Measurements from ENCODE around the gene CFAP68.
"Not testable (repeated sequence)": the region's sequence is repeated elsewhere in the genome, so short reads cannot be mapped to it uniquely, and the experiment has no call there.

Gene CFAP68

DNA sequence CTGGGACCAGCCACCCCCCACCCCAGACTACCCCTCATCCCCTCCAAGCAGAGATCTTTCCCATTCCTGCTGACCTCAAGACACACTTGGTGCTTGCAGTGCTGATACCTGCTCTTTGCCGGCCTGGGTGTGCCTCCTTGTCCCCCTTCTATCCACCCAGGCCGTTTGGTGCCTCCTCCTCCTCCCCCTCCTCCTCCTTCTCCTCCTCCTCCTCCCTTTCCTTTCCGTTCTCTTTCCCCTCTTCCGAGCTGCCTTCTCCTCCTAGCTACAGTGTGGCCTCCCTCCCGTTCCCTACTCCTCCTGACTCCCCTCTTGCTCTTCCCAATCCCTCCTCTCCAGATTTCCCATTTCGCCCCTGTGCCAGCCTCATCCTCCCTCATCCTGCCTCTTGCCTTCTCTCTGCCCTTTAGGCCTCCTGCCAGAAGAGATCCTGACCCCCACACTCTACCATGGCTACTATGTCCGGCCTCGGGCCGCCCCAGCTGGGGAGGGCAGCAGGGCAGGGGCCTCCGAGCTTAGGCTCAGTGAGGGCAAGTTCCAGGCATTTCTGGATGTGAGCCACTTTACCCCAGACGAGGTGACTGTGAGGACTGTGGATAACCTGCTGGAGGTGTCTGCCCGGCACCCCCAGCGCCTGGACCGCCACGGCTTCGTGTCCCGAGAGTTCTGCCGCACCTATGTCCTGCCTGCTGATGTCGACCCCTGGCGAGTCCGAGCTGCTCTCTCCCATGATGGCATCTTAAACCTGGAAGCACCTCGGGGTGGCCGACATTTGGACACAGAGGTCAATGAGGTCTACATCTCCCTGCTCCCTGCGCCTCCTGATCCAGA, 33.9 kb downstream of the CFAP68 start:
- in situ Hi-C loops (cut with MboI; ENCODE audit: low pct_unique_long_range_greater_than_20kb, low sequenced_read_pairs), result no loop called here
- DNase-seq, result no peak

GRCh38 chr11:111913997-111914396, 34.7 kb downstream of the CFAP68 start:
- no peak for DNase-seq
- in situ Hi-C loops (cut with MboI; ENCODE audit: low pct_unique_long_range_greater_than_20kb, low sequenced_read_pairs), result no loop called here

DNA sequence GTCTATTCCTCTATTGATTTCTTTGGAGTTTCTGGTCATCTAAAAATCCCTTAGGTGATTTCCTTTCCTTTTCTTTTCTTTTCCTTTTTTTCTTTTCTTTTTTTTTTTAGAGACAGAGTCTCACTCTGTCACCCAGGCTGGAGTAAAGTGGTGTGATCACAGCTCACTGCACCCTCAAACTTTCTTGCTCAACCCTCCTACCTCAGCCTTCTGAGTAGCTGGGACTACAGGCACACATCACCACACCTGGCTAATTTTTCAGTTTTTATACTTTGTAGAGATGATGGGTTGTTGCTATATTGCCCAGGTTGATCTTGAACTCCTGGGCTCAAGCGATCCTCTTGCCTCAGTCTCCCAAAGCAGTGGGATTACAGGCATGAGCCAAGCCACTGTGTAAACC, 37.4 kb downstream of the CFAP68 start:
- in situ Hi-C loops (cut with MboI; ENCODE audit: low pct_unique_long_range_greater_than_20kb, low sequenced_read_pairs), result no loop called here
- DNase-seq, result no peak

- in situ Hi-C loops (cut with MboI; ENCODE audit: low pct_unique_long_range_greater_than_20kb, low sequenced_read_pairs), result no loop called here
- no peak for DNase-seq
These were observed 38.0 kb downstream of the CFAP68 start for GRCh38 chr11:111917312-111917711.

DNA sequence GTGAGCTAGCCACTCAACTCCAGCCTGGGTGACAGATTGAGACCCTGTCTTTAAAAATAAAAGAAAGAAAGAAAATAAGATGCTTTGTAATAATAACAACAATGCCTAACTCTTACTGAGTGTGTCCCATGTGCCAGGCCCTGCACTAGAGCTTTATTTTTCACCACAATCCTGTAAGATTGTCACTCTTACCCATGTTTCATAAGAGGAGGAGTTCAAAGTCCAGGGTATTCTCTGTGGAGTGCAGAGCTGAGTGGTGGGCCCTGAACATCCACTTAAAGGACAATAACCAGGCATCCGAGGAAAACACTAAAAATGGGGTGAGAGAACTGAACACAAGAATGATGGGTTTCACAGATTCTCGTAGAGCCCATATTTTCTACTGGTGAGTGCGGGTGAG, 38.4 kb downstream of the CFAP68 start:
- DNase-seq, result no peak
- in situ Hi-C loops (cut with MboI; ENCODE audit: low pct_unique_long_range_greater_than_20kb, low sequenced_read_pairs), result no loop called here

GRCh38 chr11:111918390-111919256, 39.3 kb downstream of the CFAP68 start, which contains the start of gene C11orf52:
C11orf52 (plus strand) TSS chr11:111918913; CDS start chr11:111918973, 60 bp downstream.
- in situ Hi-C loops (cut with MboI; ENCODE audit: low pct_unique_long_range_greater_than_20kb, low sequenced_read_pairs), result no loop called here
- DNase-seq, result no peak

DNA sequence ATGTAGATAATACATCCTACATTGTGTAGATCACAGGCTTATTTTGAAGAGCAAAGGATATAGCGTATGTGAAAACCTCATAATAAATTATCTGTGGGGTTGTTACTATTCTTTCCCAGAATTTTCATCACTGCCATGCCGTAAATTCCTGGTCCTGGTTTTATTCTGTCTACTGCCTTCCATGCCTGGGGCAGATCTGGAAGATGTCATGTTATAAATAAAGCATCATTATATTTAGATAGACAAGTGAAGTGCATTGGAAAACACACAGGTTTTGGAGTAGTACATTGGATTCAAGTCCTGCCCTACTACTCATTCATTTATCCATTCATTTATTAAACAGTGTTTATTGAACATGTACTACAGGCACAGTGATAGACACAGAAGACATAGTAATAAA, 41.6 kb downstream of the CFAP68 start:
- no peak for DNase-seq
- in situ Hi-C loops (cut with MboI; ENCODE audit: low pct_unique_long_range_greater_than_20kb, low sequenced_read_pairs), result no loop called here

DNA sequence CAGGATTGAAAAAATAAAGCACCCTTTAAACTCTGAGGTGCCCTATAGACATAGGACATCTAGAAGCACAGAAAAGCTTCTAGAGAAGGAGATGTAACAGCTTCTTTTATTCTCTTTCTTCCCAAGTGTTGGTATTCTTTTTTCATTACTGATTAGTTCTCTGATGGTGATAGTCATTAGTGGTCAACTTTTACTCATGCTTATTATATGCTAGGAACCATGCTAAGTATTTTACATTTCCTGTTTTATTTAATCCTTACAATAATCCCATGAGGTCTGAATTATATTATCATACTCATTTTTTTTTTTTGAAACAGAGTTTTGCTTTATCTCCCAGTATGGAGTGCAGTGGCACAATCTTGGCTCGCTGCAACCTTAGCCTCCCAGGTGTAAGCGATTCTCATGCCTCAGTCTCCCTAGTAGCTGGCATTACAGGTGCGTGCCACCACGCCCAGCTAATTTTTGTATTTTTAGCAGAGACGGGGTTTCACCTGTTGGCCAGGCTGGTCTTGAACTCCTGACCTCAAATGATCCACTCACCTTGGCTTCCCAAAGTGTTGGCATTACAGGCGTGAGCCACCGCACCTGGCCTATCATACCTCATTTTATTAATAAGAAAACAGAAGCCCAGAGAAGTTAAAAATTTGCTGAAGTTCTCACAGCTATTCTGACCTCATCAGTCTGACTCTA, 42.3 kb downstream of the CFAP68 start:
- DNase-seq, result no peak
- in situ Hi-C loops (cut with MboI; ENCODE audit: low pct_unique_long_range_greater_than_20kb, low sequenced_read_pairs), result no loop called here

- DNase-seq, result no peak
- in situ Hi-C loops (cut with MboI; ENCODE audit: low pct_unique_long_range_greater_than_20kb, low sequenced_read_pairs), result no loop called here
These were observed 43.5 kb downstream of the CFAP68 start for GRCh38 chr11:111922803-111923202.

GRCh38 chr11:111923351-111923788, 44.0 kb downstream of the CFAP68 start:
- in situ Hi-C loops (cut with MboI; ENCODE audit: low pct_unique_long_range_greater_than_20kb, low sequenced_read_pairs), result no loop called here

DNA sequence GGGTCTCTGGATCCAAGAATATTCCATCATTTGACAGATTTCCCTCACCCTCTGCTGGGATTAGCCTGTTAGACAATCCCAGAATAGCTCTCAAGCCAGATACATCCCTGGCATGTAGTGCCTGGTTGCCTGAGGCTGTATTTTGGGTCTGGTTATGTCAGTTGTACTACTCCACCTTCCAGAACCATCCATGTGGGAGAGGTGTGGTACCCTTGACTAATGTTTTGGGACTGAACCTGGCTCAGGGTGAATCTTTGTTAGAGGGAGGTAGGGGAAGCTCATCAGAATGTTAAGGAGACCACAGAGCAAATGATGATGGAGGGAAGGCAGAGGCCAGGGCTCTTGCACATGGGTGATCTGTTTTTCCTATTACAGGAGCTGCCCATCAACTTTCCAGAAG, 44.6 kb downstream of the CFAP68 start:
- in situ Hi-C loops (cut with MboI; ENCODE audit: low pct_unique_long_range_greater_than_20kb, low sequenced_read_pairs), result no loop called here
- DNase-seq, result no peak

More at GRCh38 chr11:111923351-111923788, 44.0 kb downstream of the CFAP68 start:
- no peak for DNase-seq

DNA sequence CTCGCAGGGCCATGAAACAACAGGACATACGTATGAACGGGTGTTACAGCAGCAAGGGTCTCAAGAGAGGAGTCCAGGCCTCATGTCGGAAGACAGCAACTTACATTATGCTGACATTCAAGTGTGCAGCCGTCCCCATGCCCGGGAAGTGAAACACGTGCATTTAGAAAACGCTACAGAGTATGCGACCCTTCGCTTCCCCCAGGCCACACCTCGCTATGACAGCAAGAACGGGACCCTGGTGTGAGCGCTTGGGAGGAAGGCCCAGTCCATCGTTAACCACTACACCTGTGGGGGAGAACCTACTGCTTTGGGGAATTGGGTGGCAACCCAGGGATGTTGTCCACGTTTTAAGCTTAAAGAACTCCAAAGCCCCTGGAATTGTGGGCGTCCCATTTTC, 46.6 kb downstream of the CFAP68 start:
- in situ Hi-C loops (cut with MboI; ENCODE audit: low pct_unique_long_range_greater_than_20kb, low sequenced_read_pairs), result no loop called here
- DNase-seq, result no peak

GRCh38 chr11:111926505-111927391, 47.4 kb downstream of the CFAP68 start:
- in situ Hi-C loops (cut with MboI; ENCODE audit: low pct_unique_long_range_greater_than_20kb, low sequenced_read_pairs), result no loop called here
- DNase-seq, result peak; percentile 95

- no peak for DNase-seq
- in situ Hi-C loops (cut with MboI; ENCODE audit: low pct_unique_long_range_greater_than_20kb, low sequenced_read_pairs), result no loop called here
These were observed 51.1 kb downstream of the CFAP68 start for GRCh38 chr11:111930472-111930871.

GRCh38 chr11:111932611-111932950, 53.2 kb downstream of the CFAP68 start:
- in situ Hi-C loops (cut with MboI; ENCODE audit: low pct_unique_long_range_greater_than_20kb, low sequenced_read_pairs), result no loop called here
- DNase-seq, result no peak

DNA sequence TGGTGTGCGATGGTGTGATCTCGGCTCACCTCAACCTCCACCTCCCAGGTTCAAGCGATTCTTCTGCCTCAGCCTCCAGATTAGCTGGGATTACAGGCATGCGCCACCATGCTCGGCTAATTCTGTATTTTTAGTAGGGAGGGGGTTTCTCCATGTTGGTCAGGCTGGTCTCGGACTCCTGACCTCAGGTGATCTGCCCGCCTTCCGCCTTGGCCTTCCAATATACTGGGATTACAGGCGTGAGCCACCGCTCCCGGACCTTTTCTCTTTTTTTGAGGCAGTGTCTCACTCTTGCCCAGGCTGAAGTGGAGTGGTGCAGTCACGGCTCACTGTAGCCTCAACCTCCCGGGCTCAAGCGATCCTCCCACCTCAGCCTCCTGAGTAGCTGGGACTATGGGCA, 53.8 kb downstream of the CFAP68 start:
- DNase-seq; in situ Hi-C loops (cut with MboI; ENCODE audit: low pct_unique_long_range_greater_than_20kb, low sequenced_read_pairs): not testable (repeated sequence)

- in situ Hi-C loops (cut with MboI; ENCODE audit: low pct_unique_long_range_greater_than_20kb, low sequenced_read_pairs), result no loop called here
- no peak for DNase-seq
These were observed 54.5 kb downstream of the CFAP68 start for GRCh38 chr11:111933872-111934271.

GRCh38 chr11:111934306-111934705, 55.0 kb downstream of the CFAP68 start:
- in situ Hi-C loops (cut with MboI; ENCODE audit: low pct_unique_long_range_greater_than_20kb, low sequenced_read_pairs), result no loop called here
- no peak for DNase-seq
